Activated CD8-positive, alpha-beta T cell treated with anti-CD3 and anti-CD28 coated beads, Interleukin-2, amount 10 ng/mL, durations not matched to agents 7 days and 5 days (primary cell): Measurements from ENCODE around the gene TCIRG1. TPM values are rescaled to one million over a fixed set of nuclear protein-coding genes. Genes with fewer than 3 reads are reported as not detected.

Experiments used
- ATAC-seq: fragments of 150-1000 bp; cut with Tn5 transposase; one replicate; pipeline ENCODE4 v1.10.0; 2021; ENCODE audit warnings: moderate library complexity
- CTCF ChIA-PET: fragments of 350-600 bp; sonication (Branson Sonifier 250); formaldehyde crosslinking; loops from one replicate; lab custom pipeline; 2021; ENCODE audit warnings: antibody characterized with exemption; lab: Charles Lee
- POLR2A ChIA-PET: fragments of 350-600 bp; sonication (Branson Sonifier 250); formaldehyde crosslinking; loops from one replicate; lab custom pipeline; 2021; ENCODE audit warnings: antibody characterized with exemption; lab: Charles Lee
- DNase-seq: peaks from one replicate; pipeline ENCODE4 v3.0.0-alpha.2; 2020
- H3K27ac Mint-ChIP-seq: one replicate; pipeline ENCODE4 v1.8.0; 2021; ENCODE audit warnings: mild to moderate bottlenecking, mixed read lengths
- H3K27me3 Mint-ChIP-seq: one replicate; pipeline ENCODE4 v1.8.0; 2021; ENCODE audit warnings: low read depth, mixed read lengths
- H3K36me3 Mint-ChIP-seq: one replicate; pipeline ENCODE4 v1.8.0; 2021; ENCODE audit warnings: low read depth, mixed read lengths
- H3K4me1 Mint-ChIP-seq: one replicate; pipeline ENCODE4 v1.8.0; 2021; ENCODE audit warnings: low read depth, mixed read lengths
- H3K4me3 Mint-ChIP-seq: one replicate; pipeline ENCODE4 v1.8.0; 2021; ENCODE audit warnings: mild to moderate bottlenecking, mixed read lengths
- H3K9me3 Mint-ChIP-seq: one replicate; pipeline ENCODE4 v1.8.0; 2022; ENCODE audit warnings: mixed read lengths; ENCODE audit not compliant: insufficient read depth
- total RNA-seq, 2 experiments: library from RNA; stranded (reverse); gene quantifications; one replicate each; pipeline ENCODE4 v1.2.3, GENCODE V29; 2021

TCIRG1 gene
- total RNA-seq, 2 experiments from 2014 or later, result 238 to 263 TPM

GRCh38 chr11:68036141-68036716, 2.6 kb upstream of the TCIRG1 start:
- no peak for DNase-seq
- H3K9me3 Mint-ChIP-seq, result no peaks in the 10 kb centered on the region
- POLR2A ChIA-PET, result no interaction called here
- H3K27ac Mint-ChIP-seq, result peak overlapping the region; percentile 88
- no peaks in the 10 kb centered on the region for H3K27me3 Mint-ChIP-seq
- no peak overlapping the region for H3K4me3 Mint-ChIP-seq
- CTCF ChIA-PET, result no interaction called here
- peaks cover 35% of the 10 kb centered on the region for H3K4me1 Mint-ChIP-seq
- H3K36me3 Mint-ChIP-seq, result peaks cover 20% of the 10 kb centered on the region
- no peak for ATAC-seq

DNA sequence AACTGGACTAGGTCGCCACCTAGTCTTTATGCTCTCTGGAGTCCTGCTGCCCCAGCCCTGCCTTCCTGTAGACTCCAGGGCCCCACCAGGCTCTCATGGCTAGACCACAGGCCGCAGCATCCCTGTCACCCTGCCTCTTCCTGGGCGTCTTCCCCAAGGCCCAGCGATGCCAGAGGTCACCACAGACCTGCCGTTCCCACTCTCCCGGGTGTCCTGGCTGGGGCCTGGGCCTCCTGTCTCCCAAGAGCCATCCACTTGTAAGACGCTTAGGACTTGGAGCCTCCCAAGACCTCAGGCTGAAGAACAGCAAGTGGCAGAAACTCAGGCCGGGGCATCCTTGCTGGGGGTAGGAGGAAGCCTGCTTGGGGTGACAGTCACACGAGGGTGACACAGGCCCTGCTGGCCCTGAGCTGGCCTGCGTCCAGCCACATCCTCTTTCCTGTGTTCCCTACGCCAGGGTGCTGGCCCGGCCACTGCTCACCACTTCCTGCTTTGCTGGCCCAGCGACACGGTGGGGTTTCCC, 2.0 kb upstream of the TCIRG1 start:
- H3K9me3 Mint-ChIP-seq, result no peaks in the 10 kb centered on the region
- DNase-seq (peak; percentile 30), ATAC-seq (no peak)
- H3K27me3 Mint-ChIP-seq, result no peaks in the 10 kb centered on the region
- no peak overlapping the region for H3K4me3 Mint-ChIP-seq
- peaks cover 22% of the 10 kb centered on the region for H3K36me3 Mint-ChIP-seq
- ChIA-PET POLR2A (no interaction called here), CTCF (no interaction called here)
- peak overlapping the region; percentile 88 for H3K27ac Mint-ChIP-seq
- peaks cover 35% of the 10 kb centered on the region for H3K4me1 Mint-ChIP-seq

- no peaks in the 10 kb centered on the region for H3K27me3 Mint-ChIP-seq
- ChIA-PET POLR2A (interaction anchor here (1.1 kb wide), 1 partner anchor 8 kb away, joined by 3 read pairs; no protein-coding TSS in a partner anchor), CTCF (interaction anchor here (1.3 kb wide), 1 partner anchor 169 kb away, joined by 3 read pairs; no protein-coding TSS in a partner anchor)
- peaks cover 38% of the 10 kb centered on the region for H3K4me1 Mint-ChIP-seq
- peak overlapping the region; percentile 48 for H3K4me3 Mint-ChIP-seq
- peaks cover 26% of the 10 kb centered on the region for H3K36me3 Mint-ChIP-seq
- H3K27ac Mint-ChIP-seq, result peak overlapping the region; percentile 88
- DNase-seq (no peak), ATAC-seq (no peak)
- no peaks in the 10 kb centered on the region for H3K9me3 Mint-ChIP-seq
Observed at GRCh38 chr11:68037411-68038225, 1.2 kb upstream of the TCIRG1 start.

DNA sequence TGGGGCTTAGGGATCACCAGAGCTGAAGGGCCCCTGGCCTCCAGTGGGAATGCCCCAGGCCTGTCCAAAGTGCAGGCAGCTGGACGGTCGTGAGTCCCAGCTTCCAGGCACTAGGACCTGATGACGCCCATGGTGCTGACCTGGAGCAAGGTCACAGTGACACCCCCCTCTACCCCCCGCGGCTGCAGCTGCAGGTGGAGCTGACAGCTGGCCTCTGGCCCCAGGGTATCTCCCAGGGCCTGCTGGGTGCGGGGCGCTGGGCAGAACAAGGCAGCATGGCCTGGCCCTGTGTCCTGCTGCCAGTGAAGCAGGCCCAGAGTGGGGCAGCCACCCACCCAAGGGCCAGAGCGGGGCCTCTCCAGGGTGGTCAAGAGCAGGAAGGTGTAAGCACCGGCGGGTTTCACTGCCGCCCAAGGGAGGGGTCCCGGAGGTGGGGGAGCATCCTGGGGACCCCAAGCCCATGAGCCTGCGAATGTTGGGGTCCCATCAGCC, 553 bp upstream of the TCIRG1 start:
- Mint-ChIP-seq H3K27me3 (no peaks in the 10 kb centered on the region), H3K4me1 (peaks cover 38% of the 10 kb centered on the region), H3K4me3 (peak overlapping the region; percentile 91), H3K36me3 (peaks cover 26% of the 10 kb centered on the region), H3K9me3 (no peaks in the 10 kb centered on the region), H3K27ac (peak overlapping the region; percentile 49)
- ATAC-seq, result no peak
- ChIA-PET POLR2A (interaction anchor here (1.1 kb wide), 1 partner anchor 8 kb away, joined by 3 read pairs; no protein-coding TSS in a partner anchor), CTCF (interaction anchor here (1.3 kb wide), 1 partner anchor 168 kb away, joined by 3 read pairs; no protein-coding TSS in a partner anchor)
- no peak for DNase-seq

DNA sequence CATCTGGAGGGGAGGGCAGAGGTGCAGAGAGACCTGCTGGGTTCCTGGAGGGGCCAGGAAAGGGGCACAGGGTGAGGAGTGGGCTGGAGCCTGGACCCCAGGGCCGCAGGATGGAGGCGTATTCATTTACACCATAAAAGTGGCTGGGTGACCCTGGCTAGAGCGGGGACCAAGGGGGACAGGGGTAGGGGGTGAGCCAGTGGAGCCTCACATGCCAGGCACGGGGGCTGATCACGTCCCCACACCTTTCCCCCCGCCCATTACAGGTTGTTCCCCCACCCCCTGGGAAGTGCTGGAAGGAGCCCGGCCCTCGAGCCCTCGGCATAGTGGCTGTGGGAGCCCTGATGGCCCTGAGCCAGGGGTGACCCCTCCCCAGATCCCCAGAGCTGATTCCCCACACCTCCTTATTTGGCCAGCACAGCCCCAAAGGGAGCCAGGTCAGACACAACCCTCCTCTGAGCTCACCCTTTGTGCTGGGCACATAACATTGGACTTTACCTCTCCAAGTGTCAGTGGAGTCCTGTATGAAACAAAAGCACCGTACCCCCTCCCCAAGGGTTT, 781 bp downstream of the TCIRG1 start:
- ATAC-seq (peak; percentile 4), DNase-seq (no peak)
- Mint-ChIP-seq H3K36me3 (peaks cover 22% of the 10 kb centered on the region), H3K4me3 (peak overlapping the region; percentile 91), H3K27me3 (no peaks in the 10 kb centered on the region), H3K4me1 (peaks cover 36% of the 10 kb centered on the region), H3K9me3 (no peaks in the 10 kb centered on the region), H3K27ac (peak overlapping the region; percentile 93)
- CTCF ChIA-PET, result interaction anchor here (0.8 to 1.1 kb wide), 2 partner anchors 15 to 169 kb away, joined by 4 read pairs; no protein-coding TSS in a partner anchor
- POLR2A ChIA-PET, result interaction anchor here (3.1 to 3.6 kb wide), 2 partner anchors 8 to 13 kb away, joined by 15 to 17 read pairs; partner anchors contain the start of gene NDUFS8

DNA sequence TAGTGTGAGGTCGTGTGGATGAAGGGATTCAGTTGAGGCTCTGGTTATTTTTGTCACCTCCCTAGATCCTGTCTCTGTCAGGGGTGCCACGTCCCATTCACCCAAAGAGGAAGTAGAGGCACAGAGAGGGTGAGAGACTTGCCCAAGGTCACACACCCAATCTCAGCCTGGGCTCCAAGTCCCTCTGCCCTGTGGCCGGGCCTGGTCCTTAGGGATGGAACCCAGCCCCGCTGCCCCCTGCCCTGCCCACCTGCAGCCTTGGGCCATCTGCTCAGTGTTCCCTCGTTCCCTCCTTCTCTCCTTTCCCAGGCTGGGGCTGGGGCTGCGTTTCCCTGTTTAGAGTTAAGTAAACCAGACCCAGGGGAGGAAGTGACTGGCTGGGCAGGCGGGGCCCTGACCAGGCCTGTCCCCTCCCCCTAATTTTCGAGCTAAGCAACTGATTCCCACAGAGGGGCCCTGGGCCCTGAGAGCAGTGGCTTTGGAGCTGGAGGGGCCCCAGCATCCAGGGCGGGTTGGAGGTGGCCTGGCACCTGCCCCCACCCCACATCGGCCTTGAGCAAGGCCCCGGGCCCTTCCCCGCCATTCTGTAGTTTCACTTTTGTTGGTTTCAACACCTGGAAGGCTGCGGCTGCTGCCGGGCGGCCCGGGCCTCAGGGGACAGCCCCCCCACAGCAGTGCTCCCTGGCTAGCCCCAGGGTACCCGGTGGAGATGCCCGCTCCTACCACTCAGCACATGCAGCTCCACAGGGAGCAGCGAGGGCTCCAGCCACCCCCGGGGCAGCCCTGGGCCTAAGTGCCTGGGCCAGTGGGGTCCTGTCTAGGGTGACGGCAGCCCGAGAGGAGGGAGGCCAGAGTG, 1.5 kb downstream of the TCIRG1 start:
- DNase-seq (peak; percentile 63), ATAC-seq (peak; percentile 50)
- Mint-ChIP-seq H3K9me3 (no peaks in the 10 kb centered on the region), H3K4me3 (peak overlapping the region; percentile 91), H3K27ac (peak overlapping the region; percentile 93), H3K27me3 (no peaks in the 10 kb centered on the region), H3K4me1 (peaks cover 34% of the 10 kb centered on the region), H3K36me3 (peaks cover 27% of the 10 kb centered on the region)
- ChIA-PET CTCF (interaction anchor here (0.8 kb wide), 1 partner anchor 15 kb away, joined by 4 read pairs; no protein-coding TSS in a partner anchor), POLR2A (interaction anchor here (0.6 to 3.6 kb wide), 4 partner anchors 9 to 78 kb away, joined by 3 to 17 read pairs (median 9); partner anchors contain the start of gene NDUFS8)

GRCh38 chr11:68040957-68041591, 2.2 kb downstream of the TCIRG1 start:
- ChIA-PET POLR2A (interaction anchor here (0.6 to 3.6 kb wide), 5 partner anchors 10 to 171 kb away, joined by 3 to 17 read pairs (median 3); partner anchors contain the start of gene NDUFS8), CTCF (no interaction called here)
- no peak for DNase-seq
- peaks cover 33% of the 10 kb centered on the region for H3K36me3 Mint-ChIP-seq
- peak overlapping the region; percentile 93 for H3K27ac Mint-ChIP-seq
- H3K27me3 Mint-ChIP-seq, result no peaks in the 10 kb centered on the region
- H3K4me3 Mint-ChIP-seq, result peak overlapping the region; percentile 91
- H3K4me1 Mint-ChIP-seq, result peaks cover 30% of the 10 kb centered on the region
- no peak for ATAC-seq
- no peaks in the 10 kb centered on the region for H3K9me3 Mint-ChIP-seq

DNA sequence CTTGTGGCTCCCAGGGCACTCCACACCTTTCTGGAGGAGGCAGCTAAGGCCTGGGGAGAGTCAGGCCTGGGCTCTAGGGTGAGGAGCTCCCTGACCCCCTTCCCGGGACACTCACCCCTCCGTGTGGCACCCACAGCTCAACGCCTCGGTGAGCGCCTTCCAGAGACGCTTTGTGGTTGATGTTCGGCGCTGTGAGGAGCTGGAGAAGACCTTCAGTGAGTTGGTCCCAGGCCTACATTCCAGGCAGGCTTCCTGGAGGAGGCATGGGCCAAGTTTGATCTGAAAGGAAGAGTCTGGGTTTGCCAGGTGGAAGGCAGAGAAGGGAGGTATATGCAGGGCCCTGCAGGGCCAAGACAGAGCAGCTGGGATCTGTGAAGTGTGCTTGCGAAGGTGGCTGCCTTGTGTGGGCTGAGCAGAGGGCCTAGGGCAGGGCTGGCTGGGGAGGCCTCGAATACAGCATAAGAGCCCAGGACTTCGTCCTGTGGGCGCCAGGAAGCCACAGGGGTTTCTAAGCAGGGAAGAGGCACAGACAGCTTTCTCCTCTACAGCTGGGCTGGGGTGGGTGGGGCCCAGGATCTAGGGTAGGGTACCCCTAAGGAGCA, 2.9 kb downstream of the TCIRG1 start:
- peaks cover 33% of the 10 kb centered on the region for H3K36me3 Mint-ChIP-seq
- H3K27ac Mint-ChIP-seq, result peak overlapping the region; percentile 82
- peaks cover 25% of the 10 kb centered on the region for H3K4me1 Mint-ChIP-seq
- H3K9me3 Mint-ChIP-seq, result no peaks in the 10 kb centered on the region
- ChIA-PET CTCF (interaction anchor here (0.6 kb wide), 1 partner anchor 96 kb away, joined by 3 read pairs; no protein-coding TSS in a partner anchor), POLR2A (interaction anchor here (0.6 to 3.6 kb wide), 4 partner anchors 10 to 170 kb away, joined by 3 to 17 read pairs (median 9); partner anchors contain the start of gene NDUFS8)
- ATAC-seq (no peak), DNase-seq (no peak)
- no peaks in the 10 kb centered on the region for H3K27me3 Mint-ChIP-seq
- H3K4me3 Mint-ChIP-seq, result peak overlapping the region; percentile 91

DNA sequence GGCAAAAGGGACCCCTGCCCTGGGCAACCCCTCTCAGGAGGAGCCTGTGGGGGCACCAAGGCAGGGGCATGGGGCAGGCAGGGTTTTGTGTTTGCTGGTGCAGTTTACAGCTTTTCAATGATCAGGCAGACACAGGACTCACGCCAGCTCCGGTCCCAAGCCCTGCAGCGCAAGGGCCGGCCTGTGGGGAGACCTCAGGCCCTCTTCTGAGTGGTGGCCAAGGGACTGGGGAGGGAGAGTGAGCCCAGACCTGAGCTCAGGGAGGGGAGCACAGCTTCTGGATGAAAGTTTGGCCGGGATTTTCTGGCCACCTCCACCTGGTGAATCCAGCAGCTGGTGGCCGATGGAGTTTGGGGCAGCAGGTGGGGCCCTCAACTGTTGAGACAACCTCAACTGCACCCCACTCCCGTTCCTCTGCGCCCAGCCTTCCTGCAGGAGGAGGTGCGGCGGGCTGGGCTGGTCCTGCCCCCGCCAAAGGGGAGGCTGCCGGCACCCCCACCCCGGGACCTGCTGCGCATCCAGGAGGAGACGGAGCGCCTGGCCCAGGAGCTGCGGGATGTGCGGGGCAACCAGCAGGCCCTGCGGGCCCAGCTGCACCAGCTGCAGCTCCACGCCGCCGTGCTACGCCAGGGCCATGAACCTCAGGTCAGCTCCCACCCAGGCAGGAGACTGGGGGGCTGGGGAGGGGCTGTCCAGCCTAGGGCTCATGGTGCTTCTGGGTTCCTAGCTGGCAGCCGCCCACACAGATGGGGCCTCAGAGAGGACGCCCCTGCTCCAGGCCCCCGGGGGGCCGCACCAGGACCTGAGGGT, 3.6 kb downstream of the TCIRG1 start:
- peaks cover 32% of the 10 kb centered on the region for H3K36me3 Mint-ChIP-seq
- peaks cover 19% of the 10 kb centered on the region for H3K4me1 Mint-ChIP-seq
- DNase-seq (no peak), ATAC-seq (no peak)
- H3K27me3 Mint-ChIP-seq, result no peaks in the 10 kb centered on the region
- H3K9me3 Mint-ChIP-seq, result no peaks in the 10 kb centered on the region
- H3K27ac Mint-ChIP-seq, result peak overlapping the region; percentile 39
- CTCF ChIA-PET, result interaction anchor here (0.6 kb wide), 1 partner anchor 95 kb away, joined by 3 read pairs; no protein-coding TSS in a partner anchor
- no peak overlapping the region for H3K4me3 Mint-ChIP-seq
- POLR2A ChIA-PET, result interaction anchor here (3.1 to 3.6 kb wide), 2 partner anchors 10 to 11 kb away, joined by 15 to 17 read pairs; partner anchors contain the start of gene NDUFS8
